H1 (cell line): ENCODE results near the gene DAB2IP. TPM values are rescaled to one million over a fixed set of nuclear protein-coding genes. Genes with fewer than 3 reads are reported as not detected.
A peak's percentile ranks its signal among the peaks of the same experiment; 100 is the strongest.

ENCODE experiments used
- CTCF ChIA-PET: fragments of 300-600 bp; sonication (Branson Sonifier 250); formaldehyde crosslinking; loops from one replicate; lab custom pipeline; 2021; ENCODE audit not compliant: partially characterized antibody; lab: Charles Lee
- POLR2A ChIA-PET: fragments of 300-600 bp; sonication (Branson Sonifier 250); formaldehyde crosslinking; loops from one replicate; lab custom pipeline; 2021; ENCODE audit warnings: inconsistent platforms; ENCODE audit not compliant: partially characterized antibody; lab: Charles Lee
- DNase-seq, 2 experiments: peaks; one replicate each; pipeline versions ENCODE4 v3.0.0 to v3.0.0-alpha.2; 2010 to 2022; ENCODE audit warnings: low spot score in 2 of 2, low read depth in 1 of 2, mixed read lengths in 1 of 2
- FAIRE-seq: peaks from 2 replicates; lab custom pipeline; 2011; peaks lifted over from hg19 to GRCh38; lab: Jason Lieb, UNC
- H2AFZ ChIP-seq: 2 replicates; pipeline ENCODE4 v1.8.1; 2012; ENCODE audit warnings: low read length, inconsistent platforms
- H2AK5ac ChIP-seq: 2 replicates; pipeline ENCODE4 v1.6.1; 2013; ENCODE audit warnings: low read depth, low read length
- H2BK120ac ChIP-seq: replicated peaks from 2 replicates; pipeline ENCODE3; 2013; ENCODE audit warnings: low read depth, low read length, inconsistent platforms
- H2BK12ac ChIP-seq: 2 replicates; pipeline ENCODE4 v1.6.1; 2013; ENCODE audit warnings: low read depth, low read length
- H2BK15ac ChIP-seq: 2 replicates; pipeline ENCODE4 v1.6.1; 2013; ENCODE audit warnings: low read length
- H2BK20ac ChIP-seq: 2 replicates; pipeline ENCODE4 v1.6.1; 2013; ENCODE audit warnings: low read length
- H2BK5ac ChIP-seq: 2 replicates; pipeline ENCODE4 v1.6.1; 2013; ENCODE audit warnings: low read depth, low read length
- H3K14ac ChIP-seq: 2 replicates; pipeline ENCODE4 v1.6.1; 2013; ENCODE audit warnings: inconsistent platforms; ENCODE audit not compliant: insufficient read length
- H3K18ac ChIP-seq: 2 replicates; pipeline ENCODE4 v1.6.1; 2013; ENCODE audit warnings: low read length; ENCODE audit errors: extremely low read depth
- H3K23ac ChIP-seq: 2 replicates; pipeline ENCODE4 v1.6.1; 2013; ENCODE audit warnings: inconsistent platforms; ENCODE audit not compliant: insufficient read length
- H3K23me2 ChIP-seq: 2 replicates; pipeline ENCODE4 v1.6.1; 2013; ENCODE audit warnings: low read depth, low read length
- H3K27ac ChIP-seq: 2 replicates; pipeline ENCODE4 v1.6.1; 2011; ENCODE audit warnings: low read depth, low read length, inconsistent platforms
- H3K27me3 ChIP-seq, 4 experiments: replicated peaks in 1 of 4; 1 replicate in 1 of 4; 2 replicates in 3 of 4; pipeline versions ENCODE4 v1.6.1 to v1.8.1; 2011 to 2013; ENCODE audit warnings: low read length in 3 of 4, mild to moderate bottlenecking in 3 of 4, inconsistent platforms in 2 of 4, mixed read lengths in 2 of 4, moderate library complexity in 1 of 4; ENCODE audit not compliant: control insufficient read depth in 3 of 4, insufficient read depth in 3 of 4; ENCODE audit errors: extremely low read depth in 1 of 4
- H3K36me3 ChIP-seq, 4 experiments: 2 replicates each; pipeline versions ENCODE4 v1.6.1 to v1.8.1; 2011 to 2013; ENCODE audit warnings: mild to moderate bottlenecking in 4 of 4, low read length in 3 of 4, moderate library complexity in 2 of 4, control low read depth in 1 of 4, inconsistent platforms in 1 of 4; ENCODE audit not compliant: insufficient read depth in 4 of 4, control insufficient read depth in 2 of 4
- H3K4ac ChIP-seq: replicated peaks from 2 replicates; pipeline ENCODE3; 2013; ENCODE audit warnings: low read length, low read depth, mixed read lengths, inconsistent platforms; ENCODE audit not compliant: insufficient read length
- H3K4me1 ChIP-seq, 4 experiments: replicated peaks in 1 of 4; 1 replicate in 1 of 4; 2 replicates in 3 of 4; pipeline versions ENCODE4 v1.6.1 to v1.8.1; 2011 to 2013; ENCODE audit warnings: low read length in 3 of 4, inconsistent platforms in 2 of 4, mixed read lengths in 1 of 4; ENCODE audit not compliant: insufficient read depth in 4 of 4, control insufficient read depth in 3 of 4
- H3K4me2 ChIP-seq, 2 experiments: 2 replicates each; pipeline versions ENCODE4 v1.6.1 to v1.8.1; 2011 to 2013; ENCODE audit warnings: low read depth in 2 of 2, low read length in 2 of 2, control low read depth in 1 of 2, inconsistent platforms in 1 of 2, mild to moderate bottlenecking in 1 of 2; ENCODE audit not compliant: insufficient read depth in 1 of 2
- H3K4me3 ChIP-seq, 4 experiments: fragments of 200-600, 300-600 bp in 1 of 4; sonication (generic), shearing (Covaris generic), sonication (Bioruptor Twin) in 1 of 4; 2 replicates each; pipeline versions ENCODE4 v1.5.1 to v1.8.1; 2011 to 2016; ENCODE audit warnings: low read length in 4 of 4, low read depth in 3 of 4, control low read depth in 2 of 4, inconsistent platforms in 2 of 4, mild to moderate bottlenecking in 2 of 4, mixed read lengths in 1 of 4, moderate library complexity in 1 of 4; ENCODE audit not compliant: insufficient read depth in 2 of 4; ENCODE audit errors: extremely low read depth in 1 of 4
- H3K56ac ChIP-seq: replicated peaks from 2 replicates; pipeline ENCODE3; 2013; ENCODE audit warnings: low read depth, mild to moderate bottlenecking, mixed read lengths, low read length, inconsistent platforms; ENCODE audit not compliant: insufficient read length
- H3K79me1 ChIP-seq: 2 replicates; pipeline ENCODE4 v1.6.1; 2013; ENCODE audit warnings: low read depth, low read length, control low read depth
- H3K79me2 ChIP-seq, 2 experiments: 2 replicates each; pipeline versions ENCODE4 v1.6.1 to v1.8.1; 2012 to 2013; ENCODE audit warnings: low read length in 2 of 2, mild to moderate bottlenecking in 2 of 2, inconsistent platforms in 1 of 2; ENCODE audit not compliant: insufficient read depth in 2 of 2, control insufficient read depth in 1 of 2
- H3K9ac ChIP-seq, 4 experiments: replicated peaks in 1 of 4; 1 replicate in 1 of 4; 2 replicates in 3 of 4; pipeline versions ENCODE4 v1.6.1 to v1.8.1; 2011 to 2013; ENCODE audit warnings: low read depth in 3 of 4, low read length in 3 of 4, control low read depth in 2 of 4, mild to moderate bottlenecking in 2 of 4, moderate library complexity in 2 of 4, inconsistent platforms in 1 of 4; ENCODE audit errors: extremely low read depth in 1 of 4
- H3K9me3 ChIP-seq, 2 experiments: 2 replicates each; pipeline versions ENCODE4 v1.6.1 to v1.8.1; 2012 to 2013; ENCODE audit warnings: mild to moderate bottlenecking in 2 of 2, moderate library complexity in 2 of 2, control low read depth in 1 of 2, inconsistent platforms in 1 of 2, low read depth in 1 of 2, low read length in 1 of 2, mixed read lengths in 1 of 2; ENCODE audit not compliant: insufficient read depth in 2 of 2
- H4K20me1 ChIP-seq, 2 experiments: replicated peaks in 1 of 2; 2 replicates each; pipeline versions ENCODE3 to v1.8.1; 2011 to 2013; ENCODE audit warnings: inconsistent platforms in 2 of 2, low read length in 2 of 2, mild to moderate bottlenecking in 1 of 2; ENCODE audit not compliant: insufficient read depth in 2 of 2, control insufficient read depth in 1 of 2
- H4K5ac ChIP-seq: 2 replicates; pipeline ENCODE4 v1.6.1; 2013; ENCODE audit warnings: low read length, low read depth, mixed read lengths, inconsistent platforms; ENCODE audit not compliant: insufficient read length
- H4K8ac ChIP-seq: 2 replicates; pipeline ENCODE4 v1.8.0; 2013; ENCODE audit warnings: mild to moderate bottlenecking, moderate library complexity, low read length, inconsistent platforms; ENCODE audit not compliant: insufficient read depth; ENCODE audit errors: extremely low read depth
- H4K91ac ChIP-seq: replicated peaks from 2 replicates; pipeline ENCODE3; 2013; ENCODE audit warnings: low read length, mixed read lengths, inconsistent platforms; ENCODE audit not compliant: insufficient read length
- BRCA1 ChIP-seq: IDR thresholded peaks from 2 replicates; pipeline ENCODE4 v1.6.1; 2012; ENCODE audit warnings: low read depth, low read length, improper control_type of control experiment
- EZH2 ChIP-seq: fragments of 200-600 bp; sonication (generic); IDR thresholded peaks from 2 replicates; pipeline ENCODE4 v1.7.1; 2012; ENCODE audit warnings: low read depth, mild to moderate bottlenecking, moderate library complexity, low read length, inconsistent platforms; ENCODE audit not compliant: severe bottlenecking
- JUND ChIP-seq: IDR thresholded peaks from 2 replicates; pipeline ENCODE4 v1.6.1; 2011; ENCODE audit warnings: mild to moderate bottlenecking, improper control_type of control experiment, low read length
- NRF1 ChIP-seq: IDR thresholded peaks from 2 replicates; pipeline ENCODE4 v1.6.1; 2011; ENCODE audit warnings: mild to moderate bottlenecking, low read depth, low read length, improper control_type of control experiment
- POLR2AphosphoS5 ChIP-seq: IDR thresholded peaks from 2 replicates; pipeline ENCODE4 v1.6.1; 2011; ENCODE audit warnings: low read depth, low read length
- SIRT6 ChIP-seq: IDR thresholded peaks from one replicate; pipeline ENCODE4 v1.7.1; 2012; ENCODE audit warnings: low read length, inconsistent platforms
- SP2 ChIP-seq: IDR thresholded peaks from 2 replicates; pipeline ENCODE4 v1.6.1; 2012; ENCODE audit warnings: mild to moderate bottlenecking, low read length, inconsistent platforms
- TEAD4 ChIP-seq: IDR thresholded peaks from 2 replicates; pipeline ENCODE4 v1.6.1; 2012; ENCODE audit warnings: low read depth, low read length, inconsistent platforms, mixed read lengths
- whole genome bisulfite sequencing, 2 experiments: shearing (Covaris generic) in 1 of 2; methylation state at CpG; one replicate each; pipeline versions ENCODE4 v1.1.6 to v1.1.7; 2013 to 2015; ENCODE audit warnings: low lambda C conversion rate in 2 of 2, mixed read lengths in 2 of 2, inconsistent platforms in 1 of 2, low coverage in 1 of 2, missing lambda C conversion rate in 1 of 2; ENCODE audit not compliant: insufficient replicate concordance in 2 of 2, insufficient coverage in 1 of 2, insufficient read length in 1 of 2; ENCODE audit errors: extremely low coverage in 1 of 2, missing lambda C conversion rate in 1 of 2; 5-methylcytosine and 5-hydroxymethylcytosine counted together
- polyA plus RNA-seq, 7 experiments: library from polyadenylated mRNA; depleted of rRNA in 3 of 7; stranded (reverse) in 5 of 7; unstranded in 2 of 7; fragments of >200 nt in 5 of 7; fragments of 200-250 nt in 2 of 7; gene quantifications; 1 replicate in 5 of 7; 2 replicates in 1 of 7; 4 replicates in 1 of 7; pipeline versions ENCODE4 v1.2.1 to v1.2.3, GENCODE V29; 2011 to 2013; ENCODE audit warnings: missing spikeins in 2 of 7, mixed read lengths in 2 of 7
- total RNA-seq: library from RNA; stranded (reverse); fragmentation: NEBNext Ultra II Directional; extraction: Animal tissue kit (Norgen Biotek cat#: 25700); gene quantifications from 2 replicates; pipeline ENCODE4 v1.2.1, GENCODE V29; 2021

The DAB2IP gene
- total and polyA plus RNA-seq, 2 of the 8 experiments (the other 6 are each of a cell fraction or from before 2014, with no cell fraction given), result 19.7 to 39.5 TPM

- no peaks in the 10 kb centered on the region for H3K9me3 ChIP-seq
- POLR2A ChIA-PET, result interaction anchor here (1.3 kb wide), 1 partner anchor 17 kb away, joined by 3 read pairs; no protein-coding TSS in a partner anchor
- TF ChIP-seq TEAD4 (no peak), SIRT6 (no peak), EZH2 (no peak), NRF1 (no peak), SP2 (no peak), POLR2AphosphoS5 (no peak), BRCA1 (no peak), JUND (no peak)
- TF ChIP-seq, all 59 proteins: peak for 0
- Histone ChIP-seq H2BK20ac (no peak overlapping the region), H2BK5ac (peak overlapping the region; percentile 52; the same call in 1 of the 2 replicates), H2AFZ (no peak overlapping the region), H3K4ac (no peak overlapping the region), H3K4me1 (no peaks in the 10 kb centered on the region; a peak in 3 of 7 replicates), H3K4me2 (no peak overlapping the region), H3K23ac (no peak overlapping the region), H2BK120ac (no peak overlapping the region), H2BK12ac (peak overlapping the region; percentile 27; the same call in 1 of the 2 replicates), H3K14ac (no peak overlapping the region), H4K8ac (no peak overlapping the region), H3K9ac (no peak overlapping the region; a peak in 1 of 7 replicates), H3K56ac (no peak overlapping the region), H3K36me3 (no peaks in the 10 kb centered on the region), H3K23me2 (no peaks in the 10 kb centered on the region), H2BK15ac (no peak overlapping the region), H3K4me3 (no peak overlapping the region), H3K79me1 (peaks cover 42% of the 10 kb centered on the region), H3K27me3 (no peaks in the 10 kb centered on the region; a peak in 1 of 7 replicates), H3K79me2 (peaks cover 0 to 47% of the 10 kb centered on the region in 2 experiments; a peak in 1 of 4 replicates), H4K20me1 (peaks cover 25 to 26% of the 10 kb centered on the region in 2 experiments), H2AK5ac (peak overlapping the region; percentile 65; the same call in 1 of the 2 replicates), H3K18ac (no peak overlapping the region; the same call in 1 of the 2 replicates), H4K5ac (no peak overlapping the region), H4K91ac (peak overlapping the region; percentile 35), H3K27ac (no peak overlapping the region)
- CTCF ChIA-PET, result interaction anchor here (0.7 to 20.3 kb wide), 4 partner anchors 13 to 89 kb away, joined by 3 to 305 read pairs (median 9); no protein-coding TSS in a partner anchor
- no peak for FAIRE-seq
- no peak for DNase-seq
- WGBS, 2 experiments, result 91% methylated on average over 13 of the region's 13 CpGs; no CpG with 5 or more reads in 1 of the 2 experiments
Observed at GRCh38 chr9:121751686-121752445, 100.4 kb downstream of the DAB2IP start.
